Stimulated activated CD4-positive, alpha-beta T cell treated with anti-CD3 and anti-CD28 coated beads, Interleukin-1b, Interleukin-23, amount 100 ng/mL, for 1 hour (primary cell): ENCODE measurements around the gene JMJD1C.
"Not testable (repeated sequence)": the region's sequence is repeated elsewhere in the genome, so short reads cannot be mapped to it uniquely, and the experiment has no call there.

ENCODE experiments used
- DNase-seq, 2 donors: peaks; one replicate each; pipeline ENCODE4 v3.0.0-alpha.2; 2020; ENCODE audit warnings: low read depth in 2 of 2

The JMJD1C gene, protein sequence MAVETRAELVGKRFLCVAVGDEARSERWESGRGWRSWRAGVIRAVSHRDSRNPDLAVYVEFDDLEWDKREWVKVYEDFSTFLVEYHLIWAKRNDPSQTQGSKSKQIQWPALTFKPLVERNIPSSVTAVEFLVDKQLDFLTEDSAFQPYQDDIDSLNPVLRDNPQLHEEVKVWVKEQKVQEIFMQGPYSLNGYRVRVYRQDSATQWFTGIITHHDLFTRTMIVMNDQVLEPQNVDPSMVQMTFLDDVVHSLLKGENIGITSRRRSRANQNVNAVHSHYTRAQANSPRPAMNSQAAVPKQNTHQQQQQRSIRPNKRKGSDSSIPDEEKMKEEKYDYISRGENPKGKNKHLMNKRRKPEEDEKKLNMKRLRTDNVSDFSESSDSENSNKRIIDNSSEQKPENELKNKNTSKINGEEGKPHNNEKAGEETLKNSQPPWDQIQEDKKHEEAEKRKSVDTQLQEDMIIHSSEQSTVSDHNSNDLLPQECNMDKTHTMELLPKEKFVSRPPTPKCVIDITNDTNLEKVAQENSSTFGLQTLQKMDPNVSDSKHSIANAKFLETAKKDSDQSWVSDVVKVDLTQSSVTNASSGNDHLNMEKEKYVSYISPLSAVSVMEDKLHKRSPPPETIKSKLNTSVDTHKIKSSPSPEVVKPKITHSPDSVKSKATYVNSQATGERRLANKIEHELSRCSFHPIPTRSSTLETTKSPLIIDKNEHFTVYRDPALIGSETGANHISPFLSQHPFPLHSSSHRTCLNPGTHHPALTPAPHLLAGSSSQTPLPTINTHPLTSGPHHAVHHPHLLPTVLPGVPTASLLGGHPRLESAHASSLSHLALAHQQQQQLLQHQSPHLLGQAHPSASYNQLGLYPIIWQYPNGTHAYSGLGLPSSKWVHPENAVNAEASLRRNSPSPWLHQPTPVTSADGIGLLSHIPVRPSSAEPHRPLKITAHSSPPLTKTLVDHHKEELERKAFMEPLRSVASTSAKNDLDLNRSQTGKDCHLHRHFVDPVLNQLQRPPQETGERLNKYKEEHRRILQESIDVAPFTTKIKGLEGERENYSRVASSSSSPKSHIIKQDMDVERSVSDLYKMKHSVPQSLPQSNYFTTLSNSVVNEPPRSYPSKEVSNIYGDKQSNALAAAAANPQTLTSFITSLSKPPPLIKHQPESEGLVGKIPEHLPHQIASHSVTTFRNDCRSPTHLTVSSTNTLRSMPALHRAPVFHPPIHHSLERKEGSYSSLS (N-terminal part only)

GRCh38 chr10:63465293-63466143, at the start of gene JMJD1C:
JMJD1C (minus strand) TSS chr10:63465977; CDS start chr10:63465662, 315 bp downstream.
- peak; percentile 30 to 31 for DNase-seq

GRCh38 chr10:63515002-63515763, 49.4 kb upstream of the JMJD1C start:
- DNase-seq = no peak

DNA sequence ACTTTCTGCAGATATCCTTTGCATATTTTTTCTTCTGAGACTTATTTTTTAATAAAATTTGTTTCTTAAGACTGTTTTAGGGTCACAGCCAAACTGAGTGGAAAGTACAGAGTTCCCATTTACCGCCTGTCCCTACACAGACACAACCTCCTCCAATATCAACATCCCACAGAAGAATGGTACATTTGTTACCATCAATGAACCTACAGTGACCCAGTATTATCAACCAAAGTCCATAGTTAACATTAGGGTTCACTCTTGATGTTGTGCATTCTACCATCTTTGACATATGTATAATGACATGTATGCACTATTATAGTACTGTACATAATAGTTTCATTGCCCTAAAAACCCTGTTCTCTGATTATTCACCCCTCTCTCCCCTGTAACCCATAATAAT, 40.8 kb upstream of the JMJD1C start:
- DNase-seq = no peak

GRCh38 chr10:63505562-63505961, 39.8 kb upstream of the JMJD1C start:
- no peak for DNase-seq

DNA sequence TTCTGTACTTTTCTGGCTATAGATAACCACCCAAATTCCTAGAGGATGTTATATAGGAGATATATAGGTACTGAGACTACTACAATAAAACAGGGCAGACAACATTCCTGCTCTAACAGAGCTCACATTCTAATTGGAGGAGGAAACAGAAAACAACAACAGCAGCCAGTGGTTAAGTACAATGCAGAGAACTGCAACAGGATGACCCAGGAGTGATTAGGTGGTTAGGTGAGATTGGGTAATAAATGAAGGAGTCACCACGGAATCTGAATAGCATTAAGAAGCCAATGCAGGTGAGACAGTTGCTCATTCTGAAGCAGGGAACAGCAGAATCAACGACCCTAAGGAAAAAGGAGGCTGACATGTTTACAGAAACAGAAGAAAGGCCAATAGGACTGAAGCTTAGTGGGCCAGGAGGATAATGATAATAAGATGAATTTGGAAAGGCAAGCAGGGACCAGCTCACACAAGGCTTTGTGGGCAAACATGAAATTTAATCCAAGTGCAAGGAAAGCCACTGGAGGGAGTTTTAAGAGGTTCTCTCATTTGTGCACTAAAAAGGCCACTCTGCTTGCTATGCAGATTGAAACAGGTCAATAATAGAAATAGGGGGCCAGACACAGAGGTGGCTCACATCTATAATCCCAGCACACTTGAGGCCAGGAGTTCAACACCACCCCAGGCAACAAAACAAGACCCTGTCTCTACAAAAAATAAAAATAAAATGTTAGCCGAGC, 38.5 kb upstream of the JMJD1C start:
- DNase-seq = no peak

GRCh38 chr10:63503395-63503794, 37.6 kb upstream of the JMJD1C start:
- DNase-seq = no peak

GRCh38 chr10:63502832-63503231, 37.1 kb upstream of the JMJD1C start:
- no peak for DNase-seq

DNA sequence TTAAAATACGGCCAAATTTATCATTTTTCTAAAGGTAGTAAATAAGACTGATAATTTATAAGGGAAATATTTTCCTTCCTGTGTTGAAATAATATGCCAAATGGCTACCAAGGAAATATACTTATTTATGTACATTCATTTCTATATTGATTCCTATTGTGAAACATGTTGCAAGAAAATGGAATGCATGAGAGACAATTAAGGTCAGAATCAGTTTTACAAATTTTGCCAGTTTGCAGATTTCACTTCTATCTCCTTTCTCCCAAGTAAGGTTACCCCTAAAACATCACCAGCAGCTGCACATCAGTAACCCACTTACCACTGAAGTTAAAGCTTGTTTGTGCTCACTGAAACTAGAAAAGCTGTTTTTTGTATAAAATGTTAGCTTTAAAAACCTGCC, 36.2 kb upstream of the JMJD1C start:
- DNase-seq = no peak

DNA sequence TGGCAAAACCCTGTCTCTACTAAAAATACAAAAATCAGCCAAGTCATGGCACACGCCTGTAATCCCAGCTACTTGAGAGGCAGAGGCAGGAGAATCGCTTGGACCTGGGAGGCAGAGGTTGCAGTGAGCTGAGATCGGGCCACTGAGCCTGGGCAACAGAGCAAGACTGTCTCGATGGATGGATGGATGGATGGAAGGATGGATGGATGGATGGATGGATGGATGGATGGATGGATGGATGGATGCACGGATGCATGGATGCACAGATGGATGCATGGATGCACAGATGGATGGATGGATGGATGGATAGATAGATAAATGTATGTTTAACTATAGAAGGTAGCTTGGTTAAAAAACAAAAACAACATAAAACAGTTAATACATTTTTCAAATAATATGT, 34.8 kb upstream of the JMJD1C start:
- DNase-seq = not testable (repeated sequence)

GRCh38 chr10:63498665-63499064, 32.9 kb upstream of the JMJD1C start:
- DNase-seq = no peak

- DNase-seq = no peak
These were observed 31.5 kb upstream of the JMJD1C start for GRCh38 chr10:63497321-63497720.

GRCh38 chr10:63496561-63496960, 30.8 kb upstream of the JMJD1C start:
- no peak for DNase-seq

DNA sequence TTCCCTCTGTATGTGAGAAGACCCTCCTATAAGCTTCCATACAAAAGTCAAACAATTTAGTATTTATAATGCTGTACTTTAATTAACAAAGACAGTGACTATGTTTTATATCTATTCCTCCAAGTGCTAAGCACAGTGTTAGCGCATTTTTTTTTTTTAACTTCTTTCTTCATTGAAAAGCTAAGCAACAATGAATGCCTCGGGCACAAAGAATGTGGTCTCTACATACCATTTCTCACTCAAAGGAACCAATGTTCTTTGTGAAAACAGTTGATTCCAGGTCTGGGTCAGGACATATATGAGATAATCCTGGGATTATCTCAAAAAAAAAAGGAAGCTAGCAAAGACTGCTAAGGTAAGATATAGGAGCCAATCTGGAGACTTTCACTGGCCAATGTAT, 29.2 kb upstream of the JMJD1C start:
- DNase-seq = no peak

DNA sequence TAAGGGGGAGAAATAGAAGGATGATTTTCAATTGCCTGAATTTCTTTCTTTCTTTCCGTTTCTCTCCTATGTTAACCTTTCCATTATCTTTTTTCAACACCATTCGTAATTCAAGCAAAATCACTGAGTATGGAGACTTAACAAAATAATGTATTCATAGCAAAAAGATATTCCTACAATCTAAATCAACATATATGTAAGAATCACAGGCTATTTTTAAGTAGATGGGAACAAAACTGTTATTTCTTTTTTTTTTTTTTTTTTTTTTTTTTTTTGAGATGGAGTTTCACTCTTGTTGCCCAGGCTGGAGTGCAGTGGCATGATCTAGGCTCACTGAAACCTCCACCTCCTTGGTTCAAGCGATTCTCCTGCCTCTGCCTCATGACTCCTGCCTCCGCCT, 27.2 kb upstream of the JMJD1C start:
- DNase-seq = no peak

GRCh38 chr10:63492317-63492690, 26.5 kb upstream of the JMJD1C start:
- DNase-seq = not testable (repeated sequence)

- no peak for DNase-seq
These were observed 26.0 kb upstream of the JMJD1C start for GRCh38 chr10:63491588-63492316.

- no peak for DNase-seq
These were observed 24.1 kb upstream of the JMJD1C start for GRCh38 chr10:63489838-63490237.

- no peak for DNase-seq
These were observed 22.2 kb upstream of the JMJD1C start for GRCh38 chr10:63487990-63488389.

- DNase-seq = no peak
These were observed 18.2 kb upstream of the JMJD1C start for GRCh38 chr10:63483983-63484382.
